AG09309 (cell line): ENCODE results near the gene SLC6A7.

Source experiments
- DNase-seq: peaks from one replicate; pipeline ENCODE4 v3.0.0-alpha.2; 2010; ENCODE audit warnings: low read depth
- H3K4me3 ChIP-seq: 2 replicates; pipeline ENCODE4 v1.5.1; 2011; ENCODE audit warnings: mild to moderate bottlenecking, low read depth, low read length, moderate library complexity; ENCODE audit not compliant: control insufficient read depth
- TF ChIP-seq, protein P1 (sequence below): IDR thresholded peaks from 2 replicates; pipeline ENCODE4 v1.5.1; 2011; ENCODE audit warnings: mild to moderate bottlenecking, low read depth, low read length, inconsistent platforms; ENCODE audit not compliant: insufficient read depth, control insufficient read depth; ENCODE audit errors: missing control alignments

SLC6A7 gene

DNA sequence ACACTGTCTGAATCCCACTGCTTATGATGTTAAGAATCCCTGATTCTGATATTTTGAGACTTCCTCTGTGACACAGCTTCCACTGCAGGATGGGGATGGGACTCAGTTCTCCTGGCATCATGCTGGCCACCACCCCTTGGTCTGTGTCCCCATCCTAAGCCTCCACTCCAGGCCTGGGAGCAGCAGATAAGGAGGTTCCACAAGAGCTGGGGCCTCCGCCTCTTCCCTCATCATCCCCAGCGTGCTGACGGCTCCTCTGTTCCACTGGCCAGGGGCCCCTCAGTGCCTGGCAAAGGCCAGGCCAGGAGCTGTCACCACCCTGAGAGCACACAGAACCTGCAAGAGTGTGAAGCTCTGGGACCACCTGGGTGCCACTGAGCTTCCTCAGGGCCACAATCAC lies 59.1 kb downstream of the SLC6A7 start:
- no peak for DNase-seq
- H3K4me3 ChIP-seq: no peak overlapping the region

DNA sequence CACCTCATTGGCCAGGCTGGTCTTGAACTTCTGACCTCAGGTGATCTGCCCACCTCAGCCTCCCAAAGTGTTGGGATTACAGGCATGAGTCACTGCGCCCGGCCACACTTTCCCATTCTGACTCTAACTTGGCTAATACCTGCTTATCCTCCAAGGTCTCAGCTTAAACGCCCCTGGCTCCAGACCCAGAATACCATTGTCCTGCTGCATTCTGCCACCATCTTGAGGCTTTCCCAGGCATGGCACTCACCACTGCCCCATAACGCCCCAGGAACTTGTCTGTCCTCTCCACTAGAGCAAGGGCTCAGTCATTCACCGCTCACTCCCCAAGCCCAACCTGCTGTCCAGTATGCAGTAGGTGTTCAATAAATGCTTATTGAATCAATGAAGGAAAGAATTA lies 59.9 kb downstream of the SLC6A7 start:
- no peak overlapping the region for H3K4me3 ChIP-seq
- DNase-seq: no peak
- TF ChIP-seq, protein P1, sequence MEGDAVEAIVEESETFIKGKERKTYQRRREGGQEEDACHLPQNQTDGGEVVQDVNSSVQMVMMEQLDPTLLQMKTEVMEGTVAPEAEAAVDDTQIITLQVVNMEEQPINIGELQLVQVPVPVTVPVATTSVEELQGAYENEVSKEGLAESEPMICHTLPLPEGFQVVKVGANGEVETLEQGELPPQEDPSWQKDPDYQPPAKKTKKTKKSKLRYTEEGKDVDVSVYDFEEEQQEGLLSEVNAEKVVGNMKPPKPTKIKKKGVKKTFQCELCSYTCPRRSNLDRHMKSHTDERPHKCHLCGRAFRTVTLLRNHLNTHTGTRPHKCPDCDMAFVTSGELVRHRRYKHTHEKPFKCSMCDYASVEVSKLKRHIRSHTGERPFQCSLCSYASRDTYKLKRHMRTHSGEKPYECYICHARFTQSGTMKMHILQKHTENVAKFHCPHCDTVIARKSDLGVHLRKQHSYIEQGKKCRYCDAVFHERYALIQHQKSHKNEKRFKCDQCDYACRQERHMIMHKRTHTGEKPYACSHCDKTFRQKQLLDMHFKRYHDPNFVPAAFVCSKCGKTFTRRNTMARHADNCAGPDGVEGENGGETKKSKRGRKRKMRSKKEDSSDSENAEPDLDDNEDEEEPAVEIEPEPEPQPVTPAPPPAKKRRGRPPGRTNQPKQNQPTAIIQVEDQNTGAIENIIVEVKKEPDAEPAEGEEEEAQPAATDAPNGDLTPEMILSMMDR: no peak

More for the DNA sequence above, 59.1 kb downstream of the SLC6A7 start:
- TF ChIP-seq, protein P1: no peak

DNA sequence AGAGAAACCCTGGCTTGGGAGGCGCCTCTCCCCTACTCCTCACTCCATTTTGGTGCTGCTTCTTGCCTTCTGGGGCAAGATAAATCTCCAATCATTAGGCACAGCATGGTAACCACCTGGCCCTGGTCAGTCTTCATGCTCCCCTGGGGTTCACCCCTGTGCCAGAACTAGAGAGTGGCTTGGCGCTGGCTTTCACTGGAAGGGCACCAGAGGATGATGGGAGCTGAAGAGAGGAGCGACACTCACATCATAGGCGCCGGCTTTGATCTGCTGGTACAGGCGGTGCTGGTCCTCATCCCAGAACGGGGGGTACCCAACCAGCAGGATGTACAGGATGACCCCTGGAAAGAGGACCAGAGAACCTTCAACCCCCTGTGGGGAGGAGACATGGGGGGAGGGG lies 61.6 kb downstream of the SLC6A7 start:
- TF ChIP-seq, protein P1: no peak
- no peak overlapping the region for H3K4me3 ChIP-seq
- no peak for DNase-seq

DNA sequence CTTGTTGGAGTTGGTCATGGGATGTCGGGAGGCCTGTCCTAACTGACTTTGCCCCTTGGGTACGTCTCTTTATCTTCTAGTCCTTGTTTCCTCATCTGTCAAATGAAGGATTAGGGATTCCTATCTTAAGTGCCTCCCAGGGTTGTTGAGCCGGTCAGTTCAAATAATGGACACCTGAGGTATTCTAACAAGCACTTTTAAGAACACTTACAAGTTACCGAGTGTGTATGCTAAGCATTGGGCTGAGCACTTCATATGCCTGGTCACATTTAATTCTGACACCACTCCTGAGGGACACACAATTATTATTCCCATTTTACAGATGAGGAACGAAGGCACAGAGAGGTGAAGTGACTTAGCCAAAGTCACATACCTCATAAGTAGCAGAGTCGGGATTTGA lies 62.6 kb downstream of the SLC6A7 start:
- TF ChIP-seq, protein P1: no peak
- no peak overlapping the region for H3K4me3 ChIP-seq
- no peak for DNase-seq

DNA sequence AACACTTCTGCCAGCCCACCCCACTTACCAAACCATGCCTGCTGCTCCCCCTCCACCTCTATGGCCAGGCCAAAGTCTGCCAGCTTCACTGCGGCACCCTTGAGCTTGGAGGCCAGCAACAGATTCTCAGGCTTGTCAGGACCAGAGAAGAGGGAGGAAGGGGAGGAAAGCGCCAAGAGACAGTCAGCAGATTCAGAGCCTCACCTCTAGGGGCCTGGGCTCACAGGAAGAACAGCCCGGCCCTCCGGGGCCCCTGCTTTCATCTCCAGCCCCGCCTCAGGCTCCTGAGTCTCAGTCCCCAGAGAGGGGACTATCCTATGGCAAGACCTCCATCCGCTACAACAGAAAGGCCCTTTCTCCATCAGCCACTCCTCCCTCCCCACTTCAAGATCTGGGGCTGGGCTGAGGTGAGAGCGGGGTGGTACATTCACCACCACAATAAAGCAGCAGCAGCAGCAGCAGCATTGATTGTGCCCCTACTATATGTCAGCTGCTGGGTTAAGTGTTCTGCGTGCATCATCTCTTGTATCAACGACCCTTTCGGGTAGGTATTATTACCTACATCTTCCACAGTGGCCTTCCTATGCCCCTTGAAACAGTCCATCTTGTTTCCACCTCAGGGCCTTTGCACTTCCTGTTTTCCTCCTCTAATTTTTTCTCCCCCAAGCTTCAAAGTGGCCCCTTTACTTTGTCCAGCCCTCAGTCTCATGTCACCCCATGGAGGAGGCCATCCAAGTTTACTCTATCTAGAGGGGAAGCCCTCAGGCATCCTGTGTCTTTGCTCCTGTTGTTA lies 63.8 kb downstream of the SLC6A7 start:
- TF ChIP-seq, protein P1: no peak
- no peak for DNase-seq
- H3K4me3 ChIP-seq: no peak overlapping the region

DNA sequence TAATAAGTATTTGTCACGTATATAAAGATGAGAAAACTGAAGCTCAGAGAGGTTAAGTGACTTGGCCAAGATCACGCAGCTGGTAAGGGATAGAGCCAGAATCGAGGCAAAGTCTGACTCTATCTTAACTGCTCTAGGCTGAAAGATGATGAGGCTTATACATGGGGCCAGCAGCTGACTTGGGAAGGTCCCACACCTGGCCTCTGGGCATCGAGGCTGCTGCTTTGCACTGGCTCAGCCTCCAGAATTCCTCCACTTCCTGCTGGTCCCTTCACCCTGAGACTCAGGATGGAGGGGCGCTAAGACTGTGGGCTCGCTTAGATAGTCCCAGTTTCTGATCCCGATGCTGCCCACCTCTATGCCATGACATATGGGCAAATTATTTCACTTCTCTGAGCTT lies 64.5 kb downstream of the SLC6A7 start:
- TF ChIP-seq, protein P1: no peak
- DNase-seq: no peak
- no peak overlapping the region for H3K4me3 ChIP-seq
